HG03159 (cell line): ENCODE data around the gene CMPK2.
"Not testable (repeated sequence)": the region's sequence is repeated elsewhere in the genome, so short reads cannot be mapped to it uniquely, and the experiment has no call there.

Experiments used
- ATAC-seq: cut with Tn5 transposase; IDR thresholded peaks from one replicate; pipeline ENCODE4 v1.9.1; 2021; ENCODE audit warnings: mild to moderate bottlenecking, moderate library complexity; ENCODE audit not compliant: unreplicated experiment

The CMPK2 gene

GRCh38 chr2:6880200-6880733, 14.6 kb upstream of the CMPK2 start:
- ATAC-seq: no peak

GRCh38 chr2:6879011-6879410, 13.3 kb upstream of the CMPK2 start:
- no peak for ATAC-seq

DNA sequence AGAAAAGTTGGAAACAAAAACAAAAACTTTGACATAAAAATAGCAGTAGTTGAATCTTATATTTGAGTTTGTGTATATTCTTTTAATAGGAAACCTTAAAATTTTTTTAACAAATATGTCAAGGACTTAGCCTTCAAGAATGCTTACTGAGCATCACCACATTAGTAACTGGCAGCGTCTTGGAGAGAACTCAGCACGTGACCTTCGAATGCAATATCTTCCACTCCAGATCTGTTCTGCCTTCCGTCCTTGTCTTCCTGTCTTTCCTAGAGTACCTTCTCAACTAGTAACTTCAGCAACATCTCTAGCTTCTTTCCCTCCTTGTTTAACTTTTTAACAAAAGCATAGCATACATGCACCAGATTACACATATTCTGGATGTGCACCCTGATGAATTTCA, 12.8 kb upstream of the CMPK2 start:
- ATAC-seq: no peak

- peak; percentile 85 for ATAC-seq
Observed at GRCh38 chr2:6877402-6878304, 11.9 kb upstream of the CMPK2 start, which contains the start of gene RSAD2. RSAD2 (plus strand) TSS chr2:6877777; CDS start chr2:6877801, 24 bp downstream.

GRCh38 chr2:6876309-6876708, 10.6 kb upstream of the CMPK2 start:
- ATAC-seq: no peak

DNA sequence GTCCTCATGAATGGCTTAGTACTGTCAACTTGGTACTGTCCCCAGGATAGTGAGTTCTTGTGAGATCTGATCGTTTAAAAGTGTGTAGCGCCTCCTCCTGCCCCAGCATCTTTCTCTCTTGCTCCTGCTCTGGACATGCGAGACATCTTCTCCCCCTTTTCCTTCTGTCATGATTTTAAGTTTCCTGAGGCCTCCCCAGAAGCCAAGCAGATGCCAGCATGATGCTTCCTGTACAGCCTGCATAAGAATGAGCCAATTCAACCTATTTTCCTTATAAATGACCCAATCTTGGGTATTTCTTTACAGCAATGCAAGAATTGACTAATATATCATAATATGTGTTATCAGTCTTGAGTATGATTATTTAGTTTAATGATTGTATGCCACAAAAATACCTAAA, 8.3 kb upstream of the CMPK2 start:
- ATAC-seq: no peak

DNA sequence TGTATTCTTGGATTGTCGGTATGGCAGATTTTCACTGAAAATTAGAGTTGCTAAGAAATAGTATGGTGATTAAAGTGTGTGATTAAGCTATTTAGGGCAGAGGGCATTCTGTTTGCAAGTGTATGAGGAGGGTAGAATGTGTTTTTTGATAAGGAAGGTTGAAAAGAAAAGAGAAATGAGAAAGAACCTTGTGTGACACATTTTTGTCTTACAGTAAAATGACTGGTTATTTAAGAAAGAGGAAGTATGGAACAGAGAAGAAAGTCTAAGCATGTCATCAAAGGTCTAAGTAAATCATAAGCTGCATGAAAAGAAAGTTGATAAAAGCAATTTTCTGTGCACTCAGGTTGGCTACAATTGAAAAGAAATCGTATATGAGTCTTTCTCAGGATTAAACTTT, 6.7 kb upstream of the CMPK2 start:
- no peak for ATAC-seq

DNA sequence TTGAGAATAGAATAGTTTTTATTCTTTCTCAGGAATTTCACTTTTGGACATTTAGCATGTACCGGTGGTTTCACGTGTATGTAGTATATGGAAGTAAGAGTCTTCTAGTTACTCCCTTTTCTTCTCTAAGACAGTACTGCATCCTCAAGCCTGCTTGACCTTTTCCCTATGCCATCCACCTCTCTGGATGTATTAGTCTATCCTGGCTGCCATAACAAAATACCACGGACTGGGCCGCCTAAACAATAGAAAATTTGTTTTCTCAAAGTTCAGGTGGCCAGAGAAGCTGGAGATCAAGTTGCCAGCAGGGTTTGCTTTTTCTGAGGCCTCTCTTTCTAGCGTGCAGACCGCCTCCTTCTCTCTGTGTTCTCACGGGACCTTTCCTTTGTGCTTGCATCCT, 1.3 kb upstream of the CMPK2 start:
- ATAC-seq: no peak

GRCh38 chr2:6866275-6866671, 566 bp upstream of the CMPK2 start:
- ATAC-seq: peak; percentile 34

DNA sequence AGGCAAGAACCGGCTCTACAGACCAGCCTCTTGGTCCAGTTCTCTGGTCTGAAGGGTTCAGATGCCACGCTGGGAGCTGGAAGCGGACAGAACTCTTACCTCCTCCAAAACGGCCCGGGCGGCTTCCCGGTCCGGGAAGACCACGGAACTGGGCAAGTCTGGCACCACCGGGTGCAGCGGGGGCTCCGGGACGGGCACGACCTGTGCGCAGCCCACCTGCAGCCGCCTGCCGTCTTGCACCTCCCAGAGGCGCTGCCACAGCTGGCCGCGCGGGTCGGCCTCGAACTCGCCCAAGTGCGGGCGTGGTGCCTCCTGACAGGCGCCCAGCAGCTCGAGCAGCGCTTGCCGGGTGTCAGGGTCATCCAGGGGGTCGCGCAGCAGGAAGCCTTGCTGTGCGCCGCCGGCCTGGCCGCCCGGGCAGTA, 773 bp downstream of the CMPK2 start:
- peak; percentile 26 for ATAC-seq

DNA sequence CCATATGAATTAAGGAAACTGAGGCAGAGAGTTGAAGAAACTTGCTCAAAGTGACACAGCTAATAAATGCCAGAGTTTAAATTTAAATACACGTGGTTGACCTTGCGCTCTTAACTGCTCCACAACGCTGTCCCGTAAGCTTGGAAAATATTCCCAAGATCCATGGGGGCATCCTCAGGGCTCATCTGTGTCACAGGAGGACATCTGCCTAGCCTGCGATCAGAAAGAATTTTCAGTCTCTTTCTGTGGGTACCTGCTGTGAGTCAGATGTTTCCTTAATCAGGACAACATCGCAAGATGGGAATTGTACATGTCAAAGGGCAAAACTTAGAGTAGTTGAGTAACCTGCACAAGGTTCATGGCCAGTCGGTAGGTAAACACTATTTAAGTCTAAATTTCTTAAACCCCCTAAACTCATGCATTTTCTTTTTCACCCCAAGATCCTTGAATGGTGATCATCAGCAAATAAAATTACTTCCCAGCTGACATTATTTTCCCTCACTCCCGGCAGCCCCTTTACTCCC, 1.4 kb downstream of the CMPK2 start:
- no peak for ATAC-seq

DNA sequence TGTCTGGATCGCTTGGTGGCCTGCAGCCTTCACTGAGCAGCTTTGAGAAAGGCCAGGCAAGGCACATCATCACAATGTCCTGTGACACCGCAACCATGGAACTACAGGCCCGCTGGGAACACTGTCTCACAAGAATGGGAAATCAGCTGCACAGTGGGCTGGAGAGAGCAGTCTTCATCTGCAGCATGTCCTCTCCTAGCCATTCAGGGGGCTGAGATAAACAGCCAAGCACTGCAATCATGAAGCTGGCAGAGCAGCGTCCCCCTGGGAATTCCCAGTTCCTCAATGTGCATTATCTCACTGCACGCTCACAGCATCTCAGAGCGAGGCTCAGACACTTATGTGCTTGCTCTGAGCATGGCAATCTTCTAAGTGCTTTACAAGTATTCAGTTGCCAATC, 1.9 kb downstream of the CMPK2 start:
- no peak for ATAC-seq

DNA sequence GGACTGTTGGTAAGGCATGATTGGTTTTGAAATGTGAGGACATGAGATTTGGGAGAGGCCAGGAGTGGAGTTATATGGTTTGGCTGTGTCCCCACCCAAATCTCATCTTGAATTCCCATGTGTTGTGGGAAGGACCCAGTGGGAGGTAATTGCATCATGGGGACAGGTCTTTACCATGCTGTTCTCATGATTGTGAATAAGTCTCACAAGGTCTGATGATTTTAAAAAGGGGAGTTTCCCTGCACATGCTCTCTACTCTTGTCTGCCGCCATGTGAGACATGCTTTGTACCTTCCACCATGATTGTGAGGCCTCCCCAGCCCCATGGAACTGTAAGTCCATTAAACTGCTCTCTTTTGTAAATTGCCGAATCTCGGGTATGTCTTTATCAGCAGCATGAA, 5.4 kb downstream of the CMPK2 start:
- ATAC-seq: no peak

GRCh38 chr2:6858466-6859027, 7.2 kb downstream of the CMPK2 start:
- not testable (repeated sequence) for ATAC-seq

GRCh38 chr2:6856548-6856920, 9.2 kb downstream of the CMPK2 start:
- ATAC-seq: no peak

DNA sequence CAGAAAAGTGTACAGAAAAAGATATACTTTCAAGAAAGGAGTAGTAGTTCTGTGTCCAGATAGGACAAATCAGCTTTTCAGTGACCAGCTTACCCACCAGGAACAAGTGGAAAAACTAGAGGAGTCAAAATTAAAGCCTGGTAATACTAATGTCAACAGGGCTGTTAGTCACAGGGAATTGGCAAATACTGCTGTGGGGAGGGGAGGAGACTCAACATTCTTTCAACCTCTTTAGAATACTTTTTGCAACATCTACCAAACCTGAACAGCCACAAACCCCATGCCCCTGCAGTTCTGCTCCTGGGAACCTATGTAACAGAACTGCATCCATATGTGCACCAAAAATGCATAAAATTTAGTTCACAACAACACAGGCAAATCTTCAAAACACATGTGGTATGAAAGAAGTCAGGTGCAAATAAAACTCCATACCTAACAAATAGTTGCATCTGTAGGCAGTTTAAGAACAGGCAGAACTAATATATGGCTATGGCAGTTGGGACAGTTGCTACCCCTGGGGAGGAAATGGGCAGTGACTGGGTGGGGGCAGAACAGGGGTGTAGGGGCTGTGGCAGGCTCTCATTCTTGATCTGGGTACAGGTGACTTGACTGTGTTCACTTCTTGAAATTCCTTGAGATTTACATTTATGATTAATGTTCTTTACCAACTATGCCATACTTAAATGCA, 9.7 kb downstream of the CMPK2 start:
- ATAC-seq: no peak

DNA sequence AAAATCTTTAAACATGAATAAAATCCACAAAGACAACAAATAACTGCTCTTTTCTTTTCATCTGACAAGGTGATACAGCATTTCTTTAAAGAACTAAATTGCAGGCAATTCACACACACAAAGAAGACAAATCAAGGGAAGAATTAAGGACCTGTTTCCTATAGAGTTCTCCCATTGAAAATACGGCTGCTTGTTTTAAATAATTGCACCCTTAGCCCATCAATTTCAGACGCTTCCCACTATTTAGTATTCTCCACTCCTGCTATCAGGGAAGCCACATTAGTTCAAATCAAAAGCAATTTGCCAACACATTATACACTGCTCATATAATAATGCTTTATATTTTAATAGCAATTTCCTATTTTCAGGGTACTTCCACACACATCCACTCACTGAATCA, 11.3 kb downstream of the CMPK2 start:
- no peak for ATAC-seq

- no peak for ATAC-seq
Observed at GRCh38 chr2:6852195-6852594, 13.5 kb downstream of the CMPK2 start.

- no peak for ATAC-seq
Observed at GRCh38 chr2:6846967-6847681, 18.6 kb downstream of the CMPK2 start.

DNA sequence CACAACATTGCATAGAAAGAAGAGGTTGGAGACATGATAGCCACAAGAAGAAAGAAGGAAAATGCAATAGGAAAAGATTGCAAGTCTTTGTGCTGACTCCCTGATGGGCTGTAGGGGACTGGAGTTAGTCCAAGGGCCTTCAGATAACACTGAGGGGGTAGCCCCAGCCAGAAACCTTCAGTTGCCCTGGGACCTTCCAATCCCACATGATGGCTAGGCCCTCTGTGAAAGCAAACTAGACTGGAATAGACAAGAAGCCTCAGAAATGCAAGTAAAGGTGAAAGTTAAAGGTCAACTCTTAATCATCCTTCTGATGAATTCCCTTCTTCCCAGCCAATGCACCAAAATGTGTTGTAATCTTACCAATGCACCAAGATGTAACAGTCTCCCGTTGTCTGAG, 19.2 kb downstream of the CMPK2 start:
- ATAC-seq: no peak

DNA sequence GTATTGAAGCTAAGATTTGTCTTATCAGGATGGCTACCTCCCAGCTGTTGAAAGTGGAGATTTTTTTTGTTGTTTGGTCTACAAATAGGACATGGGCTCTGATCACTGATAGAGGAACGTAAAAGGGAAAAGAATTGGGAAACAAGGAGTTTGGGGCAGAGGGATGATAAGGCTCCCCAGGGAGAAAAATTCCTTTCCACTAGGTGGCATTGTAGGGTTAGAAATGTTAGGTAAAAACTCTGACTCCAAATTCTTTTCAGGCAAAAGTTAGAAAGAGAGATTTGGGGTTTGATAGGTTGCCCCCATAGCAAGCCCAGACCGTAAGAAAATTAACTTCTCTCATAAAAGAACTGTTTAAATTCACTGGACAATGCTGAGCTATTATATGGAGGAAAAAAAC, 19.8 kb downstream of the CMPK2 start:
- no peak for ATAC-seq
